ENCODE results near the gene NME8. TPM values are rescaled to one million over a fixed set of nuclear protein-coding genes. Genes with fewer than 3 reads are reported as not detected.
"Not testable (repeated sequence)": the region's sequence is repeated elsewhere in the genome, so short reads cannot be mapped to it uniquely, and the experiment has no call there.

Gene NME8, protein sequence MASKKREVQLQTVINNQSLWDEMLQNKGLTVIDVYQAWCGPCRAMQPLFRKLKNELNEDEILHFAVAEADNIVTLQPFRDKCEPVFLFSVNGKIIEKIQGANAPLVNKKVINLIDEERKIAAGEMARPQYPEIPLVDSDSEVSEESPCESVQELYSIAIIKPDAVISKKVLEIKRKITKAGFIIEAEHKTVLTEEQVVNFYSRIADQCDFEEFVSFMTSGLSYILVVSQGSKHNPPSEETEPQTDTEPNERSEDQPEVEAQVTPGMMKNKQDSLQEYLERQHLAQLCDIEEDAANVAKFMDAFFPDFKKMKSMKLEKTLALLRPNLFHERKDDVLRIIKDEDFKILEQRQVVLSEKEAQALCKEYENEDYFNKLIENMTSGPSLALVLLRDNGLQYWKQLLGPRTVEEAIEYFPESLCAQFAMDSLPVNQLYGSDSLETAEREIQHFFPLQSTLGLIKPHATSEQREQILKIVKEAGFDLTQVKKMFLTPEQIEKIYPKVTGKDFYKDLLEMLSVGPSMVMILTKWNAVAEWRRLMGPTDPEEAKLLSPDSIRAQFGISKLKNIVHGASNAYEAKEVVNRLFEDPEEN
- not detected for polyA plus RNA-seq (2013, experiment 1 of 2)
- polyA plus RNA-seq (2013, experiment 2 of 2), result not detected

- H3K9me3 ChIP-seq (ENCODE audit: control insufficient read depth, low read length), result no peaks in the 10 kb centered on the region
- WGBS, 2 experiments (ENCODE audit: insufficient coverage in 2 of 2), result 75% methylated on average over 6 of the region's 7 CpGs
- no peak within 1 kb of the TSS for H3K27ac ChIP-seq (ENCODE audit: low read depth, low read length, severe bottlenecking)
- H3K4me3 ChIP-seq (ENCODE audit: extremely low read depth, insufficient read depth, low read length, poor library complexity, severe bottlenecking), result no peak within 1 kb of the TSS
- H3K36me3 ChIP-seq (ENCODE audit: control insufficient read depth, insufficient read depth, low read length), result no peaks in the 10 kb centered on the region
- no peaks in the 10 kb centered on the region for H3K4me1 ChIP-seq (ENCODE audit: control insufficient read depth, insufficient read depth, low read length, poor library complexity, severe bottlenecking)
Observed at GRCh38 chr7:37848297-37848696, at the start of gene NME8. Gene NME8 (plus strand): TSS chr7:37848597. CDS start chr7:37850267, 1,670 bp downstream.

GRCh38 chr7:37806152-37806551 is 42.2 kb upstream of the NME8 start:
- Histone ChIP-seq H3K4me3 (ENCODE audit: extremely low read depth, insufficient read depth, low read length, poor library complexity, severe bottlenecking) (no peak overlapping the region), H3K4me1 (ENCODE audit: control insufficient read depth, insufficient read depth, low read length, poor library complexity, severe bottlenecking) (no peaks in the 10 kb centered on the region), H3K36me3 (ENCODE audit: control insufficient read depth, insufficient read depth, low read length) (no peaks in the 10 kb centered on the region), H3K27ac (ENCODE audit: low read depth, low read length, severe bottlenecking) (no peak overlapping the region), H3K9me3 (ENCODE audit: control insufficient read depth, low read length) (no peaks in the 10 kb centered on the region)
- no CpG with 5 or more reads among the region's 2 CpGs for WGBS, 2 experiments (ENCODE audit: insufficient coverage in 2 of 2)

- H3K4me1 ChIP-seq (ENCODE audit: control insufficient read depth, insufficient read depth, low read length, poor library complexity, severe bottlenecking); H3K4me3 ChIP-seq (ENCODE audit: extremely low read depth, insufficient read depth, low read length, poor library complexity, severe bottlenecking); H3K9me3 ChIP-seq (ENCODE audit: control insufficient read depth, low read length); H3K36me3 ChIP-seq (ENCODE audit: control insufficient read depth, insufficient read depth, low read length); H3K27ac ChIP-seq (ENCODE audit: low read depth, low read length, severe bottlenecking): not testable (repeated sequence)
- 86% methylated on average over 1 of the region's 1 CpG for WGBS, 2 experiments (ENCODE audit: insufficient coverage in 2 of 2)
Observed at GRCh38 chr7:37812161-37812580, 36.2 kb upstream of the NME8 start.

- Histone ChIP-seq H3K9me3 (ENCODE audit: control insufficient read depth, low read length) (no peaks in the 10 kb centered on the region), H3K27ac (ENCODE audit: low read depth, low read length, severe bottlenecking) (no peak overlapping the region), H3K4me3 (ENCODE audit: extremely low read depth, insufficient read depth, low read length, poor library complexity, severe bottlenecking) (no peak overlapping the region), H3K36me3 (ENCODE audit: control insufficient read depth, insufficient read depth, low read length) (no peaks in the 10 kb centered on the region), H3K4me1 (ENCODE audit: control insufficient read depth, insufficient read depth, low read length, poor library complexity, severe bottlenecking) (no peaks in the 10 kb centered on the region)
- no CpG with 5 or more reads among the region's 2 CpGs for WGBS, 2 experiments (ENCODE audit: insufficient coverage in 2 of 2)
Observed at GRCh38 chr7:37815671-37816371, 32.6 kb upstream of the NME8 start.

GRCh38 chr7:37816922-37817590 is 31.3 kb upstream of the NME8 start:
- Histone ChIP-seq H3K9me3 (ENCODE audit: control insufficient read depth, low read length) (peaks cover 4% of the 10 kb centered on the region), H3K36me3 (ENCODE audit: control insufficient read depth, insufficient read depth, low read length) (no peaks in the 10 kb centered on the region), H3K4me3 (ENCODE audit: extremely low read depth, insufficient read depth, low read length, poor library complexity, severe bottlenecking) (no peak overlapping the region), H3K4me1 (ENCODE audit: control insufficient read depth, insufficient read depth, low read length, poor library complexity, severe bottlenecking) (no peaks in the 10 kb centered on the region), H3K27ac (ENCODE audit: low read depth, low read length, severe bottlenecking) (no peak overlapping the region)
- WGBS, 2 experiments (ENCODE audit: insufficient coverage in 2 of 2), result 87 to 89% methylated on average over 2 to 3 of the region's 3 CpGs

GRCh38 chr7:37817591-37817960 is 30.8 kb upstream of the NME8 start:
- no peaks in the 10 kb centered on the region for H3K36me3 ChIP-seq (ENCODE audit: control insufficient read depth, insufficient read depth, low read length)
- no peak overlapping the region for H3K27ac ChIP-seq (ENCODE audit: low read depth, low read length, severe bottlenecking)
- WGBS, 2 experiments (ENCODE audit: insufficient coverage in 2 of 2), result no CpG with 5 or more reads among the region's 2 CpGs
- H3K4me1 ChIP-seq (ENCODE audit: control insufficient read depth, insufficient read depth, low read length, poor library complexity, severe bottlenecking), result no peaks in the 10 kb centered on the region
- H3K9me3 ChIP-seq (ENCODE audit: control insufficient read depth, low read length), result peaks cover 4% of the 10 kb centered on the region
- H3K4me3 ChIP-seq (ENCODE audit: extremely low read depth, insufficient read depth, low read length, poor library complexity, severe bottlenecking), result no peak overlapping the region

DNA sequence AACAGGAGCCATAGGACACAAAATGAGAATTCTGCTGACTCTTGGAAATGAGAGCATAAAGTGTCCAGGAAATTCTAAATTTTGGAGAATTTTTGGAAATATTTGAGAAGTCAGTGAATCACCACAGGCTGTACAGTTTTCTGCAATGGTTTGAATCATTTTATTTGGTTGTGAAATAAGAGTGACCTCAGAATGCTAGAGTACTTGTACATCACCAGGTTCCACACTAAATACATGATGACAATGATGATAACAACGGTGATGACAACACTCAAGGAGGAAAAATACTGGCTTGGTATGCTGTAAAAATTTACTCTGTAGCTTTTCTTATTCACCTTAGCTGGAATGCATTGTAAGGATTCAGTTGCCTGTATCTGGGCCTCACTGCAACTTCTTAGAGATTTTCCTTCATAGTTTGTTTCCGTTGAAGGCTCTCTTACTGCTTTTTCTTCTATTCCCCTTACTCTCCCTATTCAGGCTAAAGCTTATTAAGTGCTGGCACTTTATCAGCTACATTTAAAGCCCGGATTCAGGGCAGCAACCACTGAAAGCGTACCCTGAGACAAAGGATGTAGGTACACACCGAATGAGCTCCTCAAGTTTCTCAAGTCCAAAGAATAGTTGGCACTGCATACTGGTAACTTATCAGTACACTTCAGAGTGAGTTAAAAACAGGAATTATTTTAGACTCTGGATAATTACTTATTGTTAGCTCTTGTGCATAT is 30.2 kb upstream of the NME8 start:
- 85 to 86% methylated on average over 3 to 5 of the region's 5 CpGs for WGBS, 2 experiments (ENCODE audit: insufficient coverage in 2 of 2)
- H3K4me3 ChIP-seq (ENCODE audit: extremely low read depth, insufficient read depth, low read length, poor library complexity, severe bottlenecking), result no peak overlapping the region
- no peaks in the 10 kb centered on the region for H3K4me1 ChIP-seq (ENCODE audit: control insufficient read depth, insufficient read depth, low read length, poor library complexity, severe bottlenecking)
- H3K27ac ChIP-seq (ENCODE audit: low read depth, low read length, severe bottlenecking), result no peak overlapping the region
- no peaks in the 10 kb centered on the region for H3K36me3 ChIP-seq (ENCODE audit: control insufficient read depth, insufficient read depth, low read length)
- peaks cover 4% of the 10 kb centered on the region for H3K9me3 ChIP-seq (ENCODE audit: control insufficient read depth, low read length)

- Histone ChIP-seq H3K36me3 (ENCODE audit: control insufficient read depth, insufficient read depth, low read length) (no peaks in the 10 kb centered on the region), H3K27ac (ENCODE audit: low read depth, low read length, severe bottlenecking) (no peak overlapping the region), H3K4me3 (ENCODE audit: extremely low read depth, insufficient read depth, low read length, poor library complexity, severe bottlenecking) (no peak overlapping the region), H3K9me3 (ENCODE audit: control insufficient read depth, low read length) (peaks cover 4% of the 10 kb centered on the region), H3K4me1 (ENCODE audit: control insufficient read depth, insufficient read depth, low read length, poor library complexity, severe bottlenecking) (no peaks in the 10 kb centered on the region)
- 90% methylated on average over 1 of the region's 3 CpGs for WGBS, 2 experiments (ENCODE audit: insufficient coverage in 2 of 2)
Observed at GRCh38 chr7:37820708-37821468, 27.5 kb upstream of the NME8 start.

GRCh38 chr7:37822946-37823345 is 25.5 kb upstream of the NME8 start:
- Histone ChIP-seq H3K9me3 (ENCODE audit: control insufficient read depth, low read length) (peaks cover 4% of the 10 kb centered on the region), H3K27ac (ENCODE audit: low read depth, low read length, severe bottlenecking) (no peak overlapping the region), H3K4me3 (ENCODE audit: extremely low read depth, insufficient read depth, low read length, poor library complexity, severe bottlenecking) (no peak overlapping the region), H3K4me1 (ENCODE audit: control insufficient read depth, insufficient read depth, low read length, poor library complexity, severe bottlenecking) (no peaks in the 10 kb centered on the region), H3K36me3 (ENCODE audit: control insufficient read depth, insufficient read depth, low read length) (no peaks in the 10 kb centered on the region)
- WGBS, 2 experiments (ENCODE audit: insufficient coverage in 2 of 2), result 100% methylated on average over 1 of the region's 2 CpGs; no CpG with 5 or more reads in 1 of the 2 experiments
